Spleen (tissue), 11 donors: Measurements from ENCODE around the gene SMYD1. TPM values are rescaled to one million over a fixed set of nuclear protein-coding genes. Genes with fewer than 3 reads are reported as not detected.

Source experiments
- DNase-seq: peaks from one replicate; pipeline ENCODE4 v3.0.0-alpha.2; 2020
- H3K27ac ChIP-seq, 8 donors: fragments of 200-600 bp; sonication (generic) in 7 of 8; 1 replicate in 4 of 8; 2 replicates in 4 of 8; pipeline versions ENCODE4 v1.5.0 to v1.8.0; 2016 to 2021; ENCODE audit warnings: inconsistent platforms in 4 of 8, mild to moderate bottlenecking in 4 of 8, moderate library complexity in 1 of 8
- H3K27me3 ChIP-seq, 7 donors: fragments of 200-600 bp; sonication (generic) in 6 of 7; replicated peaks in 1 of 7; 1 replicate in 4 of 7; 2 replicates in 3 of 7; pipeline versions ENCODE4 v1.5.0 to v1.8.0; 2016 to 2021; ENCODE audit warnings: inconsistent platforms in 3 of 7, mild to moderate bottlenecking in 1 of 7
- H3K36me3 ChIP-seq, 6 donors: fragments of 200-600 bp; sonication (generic) in 5 of 6; 1 replicate in 4 of 6; 2 replicates in 2 of 6; pipeline versions ENCODE4 v1.5.0 to v1.8.0; 2016 to 2021; ENCODE audit warnings: inconsistent platforms in 2 of 6
- H3K4me1 ChIP-seq, 6 donors: fragments of 200-600 bp; sonication (generic) in 5 of 6; 1 replicate in 3 of 6; 2 replicates in 3 of 6; pipeline versions ENCODE4 v1.5.0 to v1.8.0; 2016 to 2021; ENCODE audit warnings: inconsistent platforms in 3 of 6
- H3K4me3 ChIP-seq, 8 donors: fragments of 200-600 bp; sonication (generic) in 7 of 8; 1 replicate in 4 of 8; 2 replicates in 4 of 8; pipeline versions ENCODE4 v1.5.0 to v1.8.0; 2016 to 2021; ENCODE audit warnings: inconsistent platforms in 4 of 8, mild to moderate bottlenecking in 4 of 8, moderate library complexity in 2 of 8
- H3K9me3 ChIP-seq, 8 donors: fragments of 200-600 bp; sonication (generic) in 7 of 8; 1 replicate in 4 of 8; 2 replicates in 4 of 8; pipeline versions ENCODE4 v1.5.0 to v1.8.0; 2016 to 2021; ENCODE audit warnings: inconsistent platforms in 4 of 8
- CTCF ChIP-seq, 11 experiments: fragments of 200-600 bp in 7 of 11; fragments of 450-650 bp in 4 of 11; sonication (generic) in 4 of 11; IDR thresholded peaks in 8 of 11; conservative IDR thresholded peaks in 3 of 11; 1 replicate in 7 of 11; 2 replicates in 4 of 11; pipeline versions ENCODE4 v1.4.0 to v1.8.0; 2016 to 2021; ENCODE audit warnings: antibody characterized with exemption in 11 of 11, inconsistent platforms in 4 of 11, mild to moderate bottlenecking in 1 of 11
- POLR2A ChIP-seq, 3 donors: fragments of 450-650 bp; IDR thresholded peaks; one replicate each; pipeline ENCODE4 v1.5.1; 2017; ENCODE audit warnings: antibody characterized with exemption in 3 of 3, mild to moderate bottlenecking in 1 of 3
- POLR2AphosphoS5 ChIP-seq, 3 donors: sonication (generic); formaldehyde crosslinking; IDR thresholded peaks; one replicate each; pipeline ENCODE4 v1.5.1; 2017; ENCODE audit warnings: antibody characterized with exemption in 3 of 3
- WGBS, 5 donors: extraction: QIAGEN DNeasy Blood & Tissue Kit in 3 of 5; methylation state at CpG; one replicate each; pipeline versions ENCODE4 v1.1.5 to v1.1.7; 2013 to 2018; 5-methylcytosine and 5-hydroxymethylcytosine counted together
- intact Hi-C: fragments of 100-400 bp; cut with DNase I; formaldehyde crosslinking; loops from one replicate; pipeline ENCODE4 v1.15.0; 2023; ENCODE audit warnings: low total_unique reads
- polyA plus RNA-seq, 3 donors: library from polyadenylated mRNA; stranded (reverse); fragments of 200-250 nt; gene quantifications; one replicate each; pipeline ENCODE4 v1.2.1, GENCODE V29; 2013
- total RNA-seq, 7 donors: library from RNA; depleted of rRNA in 3 of 7; stranded (reverse); fragments of >200 nt in 3 of 7; fragmentation: NEBNext Ultra II Directional in 4 of 7; extraction: Animal tissue kit (Norgen Biotek cat#: 25700) in 4 of 7; gene quantifications; one replicate each; pipeline versions ENCODE4 v1.1.0 to v1.2.1, GENCODE V29; 2016 to 2021
- donor health status: healthy with polysubstance abuse.
- donor health status: DM: no; HTN: no; CAD: no; lungs with moderate emphysema.
- donor health status: DM: no; HTN: no; CAD: no.
- donor health status: Bipolar disorder and iron deficiency.
- donor health status: healthy.
- donor health status: DM: no; HTN: no; CAD: no.
- donor health status: DM: yes; HTN: yes; CAD: no.

Gene SMYD1
- total and polyA plus RNA-seq, 10 donors, result 0.02 to 0.07 TPM; not detected in 8

- no peaks in the 10 kb centered on the region for H3K36me3 ChIP-seq
- no peak for TF ChIP-seq POLR2A (IDR thresholded peaks at IDR 0.05)
- TF ChIP-seq POLR2AphosphoS5 (IDR thresholded peaks at IDR 0.05), result no peak
- TF ChIP-seq CTCF (IDR thresholded peaks at IDR 0.05 in 8 of 11, conservative IDR thresholded peaks at IDR 0.05 in 3 of 11), result no peak
- no peaks in the 10 kb centered on the region for H3K9me3 ChIP-seq
- no peak overlapping the region for H3K4me3 ChIP-seq
- DNase-seq, result no peak
- peaks cover 0 to 12% (median 0%) of the 10 kb centered on the region in 7 donors for H3K27me3 ChIP-seq
- no peak overlapping the region for H3K27ac ChIP-seq
- 81 to 86% (median 84%) methylated on average over 11 of the region's 11 CpGs for WGBS, 5 donors
- intact Hi-C loops, result no loop called here
- no peaks in the 10 kb centered on the region for H3K4me1 ChIP-seq
Observed at GRCh38 chr2:88125924-88126771, 58.5 kb downstream of the SMYD1 start.

- Histone ChIP-seq H3K27me3 (peaks cover 0 to 12% (median 0%) of the 10 kb centered on the region in 7 donors), H3K4me3 (no peak overlapping the region), H3K4me1 (no peaks in the 10 kb centered on the region), H3K27ac (no peak overlapping the region), H3K36me3 (no peaks in the 10 kb centered on the region), H3K9me3 (no peaks in the 10 kb centered on the region)
- TF ChIP-seq CTCF (IDR thresholded peaks at IDR 0.05 in 8 of 11, conservative IDR thresholded peaks at IDR 0.05 in 3 of 11) (no peak), POLR2AphosphoS5 (IDR thresholded peaks at IDR 0.05) (no peak), POLR2A (IDR thresholded peaks at IDR 0.05) (no peak)
- DNase-seq, result no peak
- WGBS, 5 donors, result 89 to 100% (median 95%) methylated on average over 3 of the region's 3 CpGs
- intact Hi-C loops, result no loop called here
Observed at GRCh38 chr2:88126772-88127637, 59.4 kb downstream of the SMYD1 start.

GRCh38 chr2:88127638-88127887 is 59.9 kb downstream of the SMYD1 start:
- no peaks in the 10 kb centered on the region for H3K9me3 ChIP-seq
- no peaks in the 10 kb centered on the region for H3K4me1 ChIP-seq
- no peak overlapping the region for H3K27ac ChIP-seq
- no peak for TF ChIP-seq CTCF (IDR thresholded peaks at IDR 0.05 in 8 of 11, conservative IDR thresholded peaks at IDR 0.05 in 3 of 11)
- 38 to 53% (median 48%) methylated on average over 1 of the region's 1 CpG for WGBS, 5 donors
- H3K27me3 ChIP-seq, result peaks cover 0 to 12% (median 0%) of the 10 kb centered on the region in 7 donors
- H3K36me3 ChIP-seq, result no peaks in the 10 kb centered on the region
- no peak for DNase-seq
- H3K4me3 ChIP-seq, result no peak overlapping the region
- intact Hi-C loops, result no loop called here
